Effector CD4-positive, alpha-beta T cell (primary cell): Measurements from ENCODE around the gene VIPR2.
"Not testable (repeated sequence)": the region's sequence is repeated elsewhere in the genome, so short reads cannot be mapped to it uniquely, and the experiment has no call there.

Experiments used
- DNase-seq: peaks from one replicate; pipeline ENCODE4 v3.0.0-alpha.2; 2020

Gene VIPR2

GRCh38 chr7:159086301-159086925 is 58.3 kb downstream of the VIPR2 start:
- no peak for DNase-seq

- no peak for DNase-seq
Measured at GRCh38 chr7:159084069-159084801, 60.4 kb downstream of the VIPR2 start.

GRCh38 chr7:159083698-159084068 is 61.0 kb downstream of the VIPR2 start:
- DNase-seq, result no peak

GRCh38 chr7:159083001-159083697 is 61.5 kb downstream of the VIPR2 start:
- no peak for DNase-seq

- DNase-seq, result not testable (repeated sequence)
Measured at GRCh38 chr7:159082075-159082474, 62.6 kb downstream of the VIPR2 start.

GRCh38 chr7:159078911-159079270 is 65.8 kb downstream of the VIPR2 start:
- DNase-seq, result no peak

- no peak for DNase-seq
Measured at GRCh38 chr7:159078193-159078910, 66.3 kb downstream of the VIPR2 start.

- no peak for DNase-seq
Measured at GRCh38 chr7:159076333-159076732, 68.3 kb downstream of the VIPR2 start.

- no peak for DNase-seq
Measured at GRCh38 chr7:159075563-159076238, 69.0 kb downstream of the VIPR2 start.

- DNase-seq, result no peak
Measured at GRCh38 chr7:159071260-159071659, 73.4 kb downstream of the VIPR2 start.

GRCh38 chr7:159070431-159071148 is 74.1 kb downstream of the VIPR2 start:
- no peak for DNase-seq

GRCh38 chr7:159068893-159069448 is 75.7 kb downstream of the VIPR2 start:
- no peak for DNase-seq

GRCh38 chr7:159068488-159068811 is 76.2 kb downstream of the VIPR2 start:
- no peak for DNase-seq

GRCh38 chr7:159067576-159068487 is 76.8 kb downstream of the VIPR2 start:
- DNase-seq, result no peak

- DNase-seq, result no peak
Measured at GRCh38 chr7:159066816-159067575, 77.7 kb downstream of the VIPR2 start.

GRCh38 chr7:159065852-159066480 is 78.7 kb downstream of the VIPR2 start:
- no peak for DNase-seq

GRCh38 chr7:159064816-159065510 is 79.7 kb downstream of the VIPR2 start:
- DNase-seq, result no peak

GRCh38 chr7:159064121-159064815 is 80.4 kb downstream of the VIPR2 start:
- no peak for DNase-seq
